ENCODE data around the gene LGALS7B.

DNA sequence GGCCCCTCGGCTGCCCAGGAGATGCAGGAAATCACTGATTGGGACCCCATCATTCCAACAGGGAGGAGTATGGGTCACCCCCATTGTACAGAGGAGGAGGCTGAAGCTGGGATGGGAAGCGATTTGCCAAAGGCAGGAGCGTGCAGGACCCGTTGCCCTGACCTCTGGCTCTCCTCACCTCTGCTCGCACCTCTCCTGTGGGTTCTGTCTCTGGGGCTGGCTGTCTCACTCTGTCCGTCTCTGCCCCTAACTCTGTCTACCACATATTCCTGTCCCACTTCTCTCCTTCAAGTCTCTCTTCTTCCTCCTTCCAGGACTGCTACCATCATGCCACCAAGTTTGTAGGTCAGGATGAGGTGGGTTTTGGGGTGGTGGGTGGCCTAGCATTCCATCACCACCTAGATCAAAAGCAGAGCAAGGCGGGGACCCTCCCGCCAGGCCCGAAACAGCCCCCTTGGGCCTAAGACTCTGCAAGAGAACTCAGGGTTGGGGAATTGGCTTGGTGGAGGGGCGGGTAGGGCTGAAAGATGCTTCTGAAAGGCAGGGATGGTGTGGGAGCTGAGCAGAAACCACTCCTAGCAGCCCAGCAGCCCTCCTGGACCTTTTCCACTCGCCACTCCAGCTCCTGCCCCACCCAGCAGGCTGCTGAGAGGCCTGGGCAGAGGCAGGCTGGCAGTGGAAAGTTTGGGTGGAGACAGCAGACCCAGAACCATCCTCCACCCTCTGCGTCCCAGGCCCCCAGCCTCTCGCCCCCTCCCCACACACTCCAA, 14.6 kb upstream of the LGALS7B start:
- TF ChIP-seq, protein P1, sequence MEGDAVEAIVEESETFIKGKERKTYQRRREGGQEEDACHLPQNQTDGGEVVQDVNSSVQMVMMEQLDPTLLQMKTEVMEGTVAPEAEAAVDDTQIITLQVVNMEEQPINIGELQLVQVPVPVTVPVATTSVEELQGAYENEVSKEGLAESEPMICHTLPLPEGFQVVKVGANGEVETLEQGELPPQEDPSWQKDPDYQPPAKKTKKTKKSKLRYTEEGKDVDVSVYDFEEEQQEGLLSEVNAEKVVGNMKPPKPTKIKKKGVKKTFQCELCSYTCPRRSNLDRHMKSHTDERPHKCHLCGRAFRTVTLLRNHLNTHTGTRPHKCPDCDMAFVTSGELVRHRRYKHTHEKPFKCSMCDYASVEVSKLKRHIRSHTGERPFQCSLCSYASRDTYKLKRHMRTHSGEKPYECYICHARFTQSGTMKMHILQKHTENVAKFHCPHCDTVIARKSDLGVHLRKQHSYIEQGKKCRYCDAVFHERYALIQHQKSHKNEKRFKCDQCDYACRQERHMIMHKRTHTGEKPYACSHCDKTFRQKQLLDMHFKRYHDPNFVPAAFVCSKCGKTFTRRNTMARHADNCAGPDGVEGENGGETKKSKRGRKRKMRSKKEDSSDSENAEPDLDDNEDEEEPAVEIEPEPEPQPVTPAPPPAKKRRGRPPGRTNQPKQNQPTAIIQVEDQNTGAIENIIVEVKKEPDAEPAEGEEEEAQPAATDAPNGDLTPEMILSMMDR (conservative IDR thresholded peaks at IDR 0.05 in 1 of 2, IDR thresholded peaks at IDR 0.05 in 1 of 2; ENCODE audit: extremely low read depth in 1 of 2, insufficient read depth in 1 of 2, low read depth in 1 of 2, low read length in 2 of 2) = no peak
- TF ChIP-seq EZH2 (IDR thresholded peaks at IDR 0.05; ENCODE audit: borderline replicate concordance, low read length) = no peak

Data from mammary epithelial cell (primary cell).